CD4-positive, alpha-beta T cell (primary cell): ENCODE data around the gene PNPLA1. TPM values are rescaled to one million over a fixed set of nuclear protein-coding genes. Genes with fewer than 3 reads are reported as not detected.
A peak's percentile ranks its signal among the peaks of the same experiment; 100 is the strongest.

Experiments
- ATAC-seq: fragments of 200-7000 bp; cut with Tn5 transposase; one replicate; pipeline ENCODE4 v1.10.0; 2022; ENCODE audit warnings: mild to moderate bottlenecking; ENCODE audit not compliant: poor library complexity
- CTCF ChIA-PET: fragments of 350-600 bp; sonication (Branson Sonifier 250); formaldehyde crosslinking; loops from one replicate; lab custom pipeline; 2021; ENCODE audit warnings: antibody characterized with exemption, inconsistent platforms; lab: Charles Lee
- POLR2A ChIA-PET: fragments of 350-600 bp; sonication (Branson Sonifier 250); formaldehyde crosslinking; loops from one replicate; lab custom pipeline; 2021; ENCODE audit warnings: antibody characterized with exemption, inconsistent platforms; lab: Charles Lee
- DNase-seq, 14 experiments: peaks; one replicate each; pipeline ENCODE4 v3.0.0-alpha.2; 2013 to 2020; ENCODE audit warnings: mixed read lengths in 2 of 14
- H3K27ac ChIP-seq, 2 donors: one replicate each; pipeline versions ENCODE4 v1.5.1 to v1.7.0; 2013; ENCODE audit warnings: low read length in 2 of 2, low read depth in 1 of 2, mild to moderate bottlenecking in 1 of 2
- H3K27me3 ChIP-seq, 2 experiments: 1 replicate in 1 of 2; 2 replicates in 1 of 2; pipeline versions ENCODE4 v1.6.1 to v1.7.0; 2013; ENCODE audit warnings: low read length in 2 of 2, control low read depth in 1 of 2, mild to moderate bottlenecking in 1 of 2, moderate library complexity in 1 of 2; ENCODE audit not compliant: insufficient read depth in 2 of 2, control insufficient read depth in 1 of 2
- H3K36me3 ChIP-seq: one replicate; pipeline ENCODE4 v1.6.1; 2013; ENCODE audit warnings: low read length, control low read depth; ENCODE audit not compliant: insufficient read depth
- H3K4me1 ChIP-seq: one replicate; pipeline ENCODE4 v1.6.1; 2013; ENCODE audit warnings: low read length, control low read depth; ENCODE audit not compliant: insufficient read depth
- H3K4me3 ChIP-seq: one replicate; pipeline ENCODE4 v1.5.1; 2013; ENCODE audit warnings: mild to moderate bottlenecking, low read length, moderate library complexity
- H3K9me3 ChIP-seq, 2 experiments: 1 replicate in 1 of 2; 2 replicates in 1 of 2; pipeline versions ENCODE4 v1.6.1 to v1.7.0; 2013; ENCODE audit warnings: low read length in 2 of 2, mild to moderate bottlenecking in 2 of 2, control low read depth in 1 of 2, moderate library complexity in 1 of 2; ENCODE audit not compliant: control insufficient read depth in 1 of 2, insufficient read depth in 1 of 2
- H3K27ac Mint-ChIP-seq: one replicate; pipeline ENCODE4 v1.8.0; 2020; ENCODE audit warnings: mixed read lengths
- H3K27me3 Mint-ChIP-seq: one replicate; pipeline ENCODE4 v1.8.0; 2021; ENCODE audit warnings: mixed read lengths
- H3K36me3 Mint-ChIP-seq: one replicate; pipeline ENCODE4 v1.8.0; 2021; ENCODE audit warnings: low read depth, mixed read lengths
- H3K4me1 Mint-ChIP-seq: one replicate; pipeline ENCODE4 v1.8.0; 2021; ENCODE audit warnings: low read depth, mixed read lengths
- H3K4me3 Mint-ChIP-seq: one replicate; pipeline ENCODE4 v1.8.0; 2020; ENCODE audit warnings: mild to moderate bottlenecking, mixed read lengths
- H3K9me3 Mint-ChIP-seq: one replicate; pipeline ENCODE4 v1.8.0; 2020; ENCODE audit warnings: mixed read lengths
- CTCF ChIP-seq: fragments of 200-600 bp; IDR thresholded peaks from one replicate; pipeline ENCODE4 v1.8.0; 2022; ENCODE audit warnings: antibody characterized with exemption, mild to moderate bottlenecking
- intact Hi-C, 2 experiments: fragments of 100-400 bp; cut with DNase I in 1 of 2; cut with micrococcal nuclease in 1 of 2; formaldehyde crosslinking; loops; one replicate each; pipeline versions ENCODE4 v1.15.1 to v1.9.0; 2023 to 2025; cut with DNase I, micrococcal nuclease
- total RNA-seq, 174 experiments: library from RNA in 2 of 174; stranded (reverse) in 2 of 174; gene quantifications; one replicate each; pipeline ENCODE4 v1.2.3 and lab custom pipeline; 2021 to 2026

Gene PNPLA1
- total RNA-seq, 2 experiments from 2014 or later = 0.17 TPM; not detected in 1

DNA sequence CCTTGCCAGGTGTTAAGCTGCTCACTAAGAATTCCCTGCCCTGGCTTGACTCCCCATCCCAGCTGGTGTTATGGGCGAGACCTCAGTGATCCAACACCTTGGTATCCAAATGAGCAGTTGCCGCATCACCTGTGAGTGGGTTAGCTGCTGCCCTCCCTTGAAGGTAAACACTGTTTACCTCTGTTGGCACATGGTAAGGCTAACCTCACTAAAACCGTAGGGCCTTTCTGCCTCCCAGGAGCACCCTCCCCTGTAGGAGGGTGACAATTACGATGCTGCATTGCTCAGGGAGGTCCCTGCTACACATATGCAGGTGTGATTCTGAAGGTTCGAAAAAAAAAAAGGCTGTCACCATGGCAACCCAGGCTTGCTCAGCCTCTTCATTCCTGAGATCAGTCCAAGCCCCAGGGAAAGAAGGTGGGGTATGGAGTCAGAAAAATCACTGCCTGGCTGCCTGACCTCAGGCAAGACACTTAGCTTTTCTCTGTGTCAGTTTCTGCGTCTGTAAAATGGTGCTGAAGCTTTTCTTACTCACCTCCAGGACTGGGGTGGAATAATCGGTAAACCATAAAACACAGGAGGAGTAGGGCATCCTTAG, 19.5 kb downstream of the PNPLA1 start:
- CTCF ChIA-PET = interaction anchor here (2.1 kb wide), 1 partner anchor 13 kb away, joined by 6 read pairs; no protein-coding TSS in a partner anchor
- Mint-ChIP-seq H3K27ac (no peak overlapping the region), H3K36me3 (no peaks in the 10 kb centered on the region), H3K4me3 (no peak overlapping the region), H3K9me3 (no peaks in the 10 kb centered on the region), H3K4me1 (peaks cover 12% of the 10 kb centered on the region), H3K27me3 (peaks cover 14% of the 10 kb centered on the region)
- no peak for TF ChIP-seq CTCF
- ATAC-seq (no peak), DNase-seq (no peak)
- Histone ChIP-seq H3K27me3 (peaks cover 11 to 12% of the 10 kb centered on the region in 2 experiments), H3K36me3 (no peaks in the 10 kb centered on the region), H3K9me3 (no peaks in the 10 kb centered on the region), H3K27ac (no peak overlapping the region), H3K4me1 (peaks cover 9% of the 10 kb centered on the region), H3K4me3 (no peak overlapping the region)
- intact Hi-C loops = loop anchor here in 1 of 2 experiments (10.0 kb wide), 1 partner anchor 165 kb away; no protein-coding TSS in a partner anchor
- POLR2A ChIA-PET = interaction anchor here (0.9 kb wide), 1 partner anchor 13 kb away, joined by 3 read pairs; no protein-coding TSS in a partner anchor

- POLR2A ChIA-PET = no interaction called here
- TF ChIP-seq CTCF = no peak
- Mint-ChIP-seq H3K4me3 (no peak overlapping the region), H3K27ac (no peak overlapping the region), H3K27me3 (peaks cover 1% of the 10 kb centered on the region), H3K9me3 (no peaks in the 10 kb centered on the region), H3K4me1 (peaks cover 12% of the 10 kb centered on the region), H3K36me3 (no peaks in the 10 kb centered on the region)
- H3K4me1 ChIP-seq = peaks cover 9% of the 10 kb centered on the region
- intact Hi-C loops = no loop called here
- peaks cover 0 to 2% of the 10 kb centered on the region in 2 experiments for H3K27me3 ChIP-seq
- no peak overlapping the region for H3K27ac ChIP-seq
- H3K36me3 ChIP-seq = no peaks in the 10 kb centered on the region
- H3K9me3 ChIP-seq = no peaks in the 10 kb centered on the region
- peak in 3 of 14 experiments; percentile 3 to 80 (median 67) for DNase-seq
- H3K4me3 ChIP-seq = no peak overlapping the region
- ATAC-seq = no peak
- CTCF ChIA-PET = interaction anchor here (2.1 kb wide), 1 partner anchor 11 kb away, joined by 6 read pairs; no protein-coding TSS in a partner anchor
Measured at GRCh38 chr6:36290668-36291620, 21.1 kb downstream of the PNPLA1 start.

DNA sequence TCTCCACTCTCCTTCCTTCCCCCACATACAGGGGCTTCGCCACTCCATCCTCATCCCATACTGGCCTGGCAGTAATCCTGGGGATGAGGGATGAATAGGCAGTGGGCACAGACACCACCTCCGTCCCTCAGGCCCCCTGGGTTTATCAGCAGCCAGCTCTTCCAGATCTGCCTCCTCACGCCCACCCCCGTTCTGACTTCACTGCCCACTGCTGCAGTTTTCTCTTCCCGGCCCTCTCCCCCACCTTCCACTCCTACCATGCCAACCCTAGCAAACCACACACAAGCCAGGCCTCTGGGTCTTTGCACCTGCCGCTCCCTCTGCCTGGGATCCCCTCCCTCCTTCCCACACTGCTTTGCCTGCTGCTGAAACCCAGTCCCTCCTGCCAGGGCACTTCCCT, 22.3 kb downstream of the PNPLA1 start:
- Histone ChIP-seq H3K27me3 (no peaks in the 10 kb centered on the region), H3K9me3 (no peaks in the 10 kb centered on the region), H3K36me3 (no peaks in the 10 kb centered on the region), H3K4me3 (no peak overlapping the region), H3K4me1 (peaks cover 7% of the 10 kb centered on the region), H3K27ac (no peak overlapping the region)
- Mint-ChIP-seq H3K36me3 (no peaks in the 10 kb centered on the region), H3K4me1 (peaks cover 9% of the 10 kb centered on the region), H3K9me3 (no peaks in the 10 kb centered on the region), H3K27me3 (no peaks in the 10 kb centered on the region), H3K4me3 (no peak overlapping the region), H3K27ac (no peak overlapping the region)
- CTCF ChIA-PET = no interaction called here
- TF ChIP-seq CTCF = no peak
- ATAC-seq (no peak), DNase-seq (no peak)
- intact Hi-C loops = no loop called here
- POLR2A ChIA-PET = no interaction called here
